Articular chondrocyte of knee joint (primary cell): ENCODE measurements around the gene CFAP206. TPM values are rescaled to one million over a fixed set of nuclear protein-coding genes. Genes with fewer than 3 reads are reported as not detected.

Experiments
- small RNA-seq: library from RNA; depleted of rRNA; stranded (forward); fragments of <200 nt; gene quantifications from one replicate; pipeline ENCODE3, GENCODE V24; 2012
- total RNA-seq: library from RNA; depleted of rRNA; stranded (reverse); fragments of >200 nt; gene quantifications from 2 replicates; pipeline ENCODE4 v1.2.3, GENCODE V29; 2012

CFAP206 gene, protein sequence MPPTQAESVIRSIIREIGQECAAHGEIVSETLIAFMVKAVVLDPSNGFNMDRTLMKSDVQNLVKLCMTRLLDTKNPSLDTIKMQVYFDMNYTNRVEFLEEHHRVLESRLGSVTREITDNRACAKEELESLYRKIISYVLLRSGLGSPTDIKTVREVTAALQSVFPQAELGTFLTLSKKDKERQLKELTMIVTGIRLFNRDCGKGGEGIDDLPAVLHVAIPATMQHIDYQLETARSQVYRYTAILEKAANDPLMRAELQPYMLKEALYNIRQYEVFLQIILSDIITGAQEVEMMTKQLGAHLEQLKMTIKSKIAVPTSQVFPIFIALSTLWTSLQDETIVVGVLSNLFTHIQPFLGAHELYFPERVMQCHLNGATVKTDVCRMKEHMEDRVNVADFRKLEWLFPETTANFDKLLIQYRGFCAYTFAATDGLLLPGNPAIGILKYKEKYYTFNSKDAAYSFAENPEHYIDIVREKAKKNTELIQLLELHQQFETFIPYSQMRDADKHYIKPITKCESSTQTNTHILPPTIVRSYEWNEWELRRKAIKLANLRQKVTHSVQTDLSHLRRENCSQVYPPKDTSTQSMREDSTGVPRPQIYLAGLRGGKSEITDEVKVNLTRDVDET
- 1.2 and 2.5 TPM in 2 replicates for total RNA-seq

DNA sequence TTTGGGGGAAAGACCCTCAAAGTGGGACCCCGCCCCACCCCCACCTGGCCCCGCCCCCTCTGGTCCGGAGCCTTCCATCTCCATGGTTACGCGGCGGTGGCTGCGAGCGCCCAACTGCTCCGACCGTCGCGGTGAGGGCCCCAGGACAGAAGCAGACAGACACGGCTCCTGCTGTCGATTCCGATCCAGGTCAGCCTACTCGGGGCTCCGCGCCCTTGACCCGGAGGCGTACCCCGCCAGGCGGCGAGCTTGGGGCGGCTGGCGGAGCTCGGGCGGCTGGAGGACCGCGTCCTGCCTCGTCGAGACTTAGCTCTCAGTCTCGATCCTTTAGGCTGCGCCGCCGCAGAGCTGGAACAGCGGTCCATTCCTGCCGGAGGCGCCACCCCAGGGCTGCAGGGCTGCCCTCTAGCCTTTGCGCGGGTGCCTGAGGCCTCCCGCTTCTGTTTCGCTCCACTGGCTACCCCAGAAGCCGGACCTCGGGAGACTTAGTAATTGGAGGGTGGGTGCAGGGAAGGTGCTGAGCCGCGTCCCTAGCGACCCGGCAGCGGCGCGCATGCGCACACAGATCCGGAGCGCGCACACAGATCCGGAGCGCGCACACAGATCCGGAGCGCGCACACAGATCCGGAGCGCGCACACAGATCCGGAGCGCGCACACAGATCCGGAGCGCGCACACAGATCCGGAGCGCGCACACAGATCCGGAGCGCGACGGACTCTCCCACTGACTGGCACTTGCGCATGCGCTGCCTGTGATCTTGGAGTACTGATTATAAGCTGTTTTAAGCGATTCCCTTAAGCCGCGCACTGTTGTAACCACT is at the start of gene CFAP206:
CFAP206 (plus strand) TSS at position 72 of the 820 bp plus-strand sequence. CDS start 1,868 bp downstream, outside the sequence.

DNA sequence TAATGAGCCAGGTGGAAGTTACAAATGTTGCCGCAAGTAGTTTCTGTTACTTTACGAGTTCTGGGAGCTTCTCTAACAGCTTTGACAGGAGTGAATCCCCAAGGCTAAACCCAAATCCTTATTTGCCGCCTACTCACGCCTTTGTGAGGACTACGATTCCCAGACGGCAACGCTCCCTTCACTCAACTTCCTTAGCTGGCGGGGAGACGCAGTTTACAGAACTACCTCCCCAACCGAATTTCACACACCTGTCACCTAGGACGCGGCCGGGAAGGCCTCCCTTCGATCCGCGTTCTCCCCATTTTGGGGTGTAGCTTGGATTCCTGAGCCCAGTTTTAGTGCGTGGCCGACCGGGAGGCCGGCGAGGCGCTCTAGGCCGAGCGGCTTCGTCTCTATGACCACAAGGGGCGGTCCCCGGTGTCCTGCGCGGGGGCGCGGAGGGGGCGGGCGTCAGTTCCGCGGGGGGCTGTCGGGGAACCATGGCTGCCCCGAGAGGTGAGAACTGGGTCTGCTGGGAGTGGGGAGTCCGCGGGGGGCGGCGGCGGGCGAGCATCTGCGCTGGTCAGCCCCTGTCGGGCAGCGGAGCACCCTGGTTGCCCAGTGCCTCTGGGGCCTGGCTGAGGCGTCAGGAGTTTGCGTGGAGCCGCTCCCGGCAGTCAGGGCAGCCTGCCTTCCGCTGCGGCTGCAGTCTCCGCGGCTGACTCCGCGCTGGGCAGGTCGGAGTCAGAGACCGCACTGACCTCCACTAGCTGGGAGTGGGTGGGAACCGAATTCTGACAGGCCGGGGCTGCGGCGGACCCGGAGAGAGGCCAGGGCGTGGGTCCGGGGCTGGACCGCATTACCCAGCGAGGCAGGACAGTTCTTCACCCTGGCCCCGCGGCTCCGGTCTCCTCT is 65.0 kb downstream of the CFAP206 start, which contains the start of gene SLC35A1:
SLC35A1 (plus strand) TSS at position 450 of the 894 bp plus-strand sequence; CDS start at position 480, 30 bp downstream.

Small RNA genes lying within 50 kb of the gene (small RNA-seq; reads per million reads assigned to genes)
- gene AL049697.2 (not detected), gene RNU6-444P (not detected)

Other genes with a start within 250 kb of the CFAP206 start
- 10.2 and 11.0 TPM in 2 replicates for gene SMIM8, start 85.4 kb upstream of the CFAP206 start, total RNA-seq
- gene GJB7, start 78.7 kb upstream of the CFAP206 start, total RNA-seq: not detected in 2 replicates
- 4.8 and 6.8 TPM in 2 replicates for gene C6orf163, start 63.2 kb upstream of the CFAP206 start, total RNA-seq
- gene SLC35A1, start 65.0 kb downstream of the CFAP206 start, total RNA-seq: 18.7 and 24.0 TPM in 2 replicates
- 53.6 and 57.9 TPM in 2 replicates for gene RARS2, start 182.0 kb downstream of the CFAP206 start, total RNA-seq
- gene ORC3, start 182.2 kb downstream of the CFAP206 start, total RNA-seq: 34.0 and 39.2 TPM in 2 replicates